ENCODE data around the gene ABITRAM.
"Not testable (repeated sequence)": the region's sequence is repeated elsewhere in the genome, so short reads cannot be mapped to it uniquely, and the experiment has no call there.

ABITRAM gene

DNA sequence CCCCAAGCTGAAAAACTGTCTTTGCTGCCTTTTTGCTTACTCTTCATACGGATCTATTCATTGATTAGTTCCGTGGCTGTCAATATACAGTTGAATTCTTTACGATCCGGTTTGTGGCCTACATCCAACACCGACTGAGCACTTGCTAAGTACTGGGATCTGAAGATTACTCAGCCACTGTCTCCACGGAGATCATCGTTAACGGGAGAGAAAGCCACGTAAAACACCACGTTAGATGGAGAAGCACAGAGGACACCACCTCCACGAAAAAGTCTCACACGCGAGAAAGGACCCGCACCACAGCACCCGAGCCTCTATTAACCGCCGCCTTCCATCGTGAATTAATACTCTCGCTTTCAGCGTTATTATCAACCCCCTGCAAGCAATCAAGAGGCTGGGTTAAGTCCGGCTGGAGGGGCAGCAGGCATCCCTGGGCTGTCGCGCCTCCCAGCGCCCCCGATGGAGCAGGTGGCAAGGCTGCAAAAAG, 926 bp upstream of the ABITRAM start:
- DNase-seq (ENCODE audit: low read depth): peak; percentile 5

DNA sequence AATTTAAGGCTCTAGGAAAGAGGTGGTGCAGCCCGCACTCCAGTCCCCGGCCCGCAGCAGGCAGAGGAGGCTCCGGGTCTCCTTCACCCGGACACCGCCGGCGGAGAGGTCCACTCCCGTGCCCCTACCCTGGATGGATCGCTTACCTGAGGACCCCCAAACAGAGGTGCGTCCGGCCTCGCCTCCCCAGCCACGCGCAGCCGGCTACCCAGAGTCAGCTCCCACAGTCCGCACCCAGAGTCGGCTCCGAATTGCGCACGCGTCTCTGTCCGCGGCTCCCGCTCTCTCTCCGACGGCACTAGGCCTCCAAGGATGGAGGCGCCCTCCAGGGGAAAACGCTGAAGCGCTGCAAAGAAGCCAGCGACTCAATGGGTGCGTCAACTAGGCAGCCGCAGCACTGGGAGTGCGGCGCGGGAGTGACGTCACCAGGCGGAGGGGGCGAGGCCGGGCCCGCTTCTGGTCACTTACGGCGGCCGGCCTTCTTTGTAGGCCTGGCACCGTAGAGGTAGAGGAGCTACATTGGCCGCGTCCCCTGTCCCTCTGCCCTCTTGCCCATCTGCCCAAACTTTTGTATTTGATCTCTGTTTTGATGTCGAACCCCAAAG, 380 bp upstream of the ABITRAM start, which contains the start of gene ELP1:
Gene ELP1, minus strand, starts transcription at position 407 of the 605 bp plus-strand sequence. CDS start 2,978 bp downstream, outside the sequence.
- peak; percentile 92 for DNase-seq (ENCODE audit: low read depth)

DNA sequence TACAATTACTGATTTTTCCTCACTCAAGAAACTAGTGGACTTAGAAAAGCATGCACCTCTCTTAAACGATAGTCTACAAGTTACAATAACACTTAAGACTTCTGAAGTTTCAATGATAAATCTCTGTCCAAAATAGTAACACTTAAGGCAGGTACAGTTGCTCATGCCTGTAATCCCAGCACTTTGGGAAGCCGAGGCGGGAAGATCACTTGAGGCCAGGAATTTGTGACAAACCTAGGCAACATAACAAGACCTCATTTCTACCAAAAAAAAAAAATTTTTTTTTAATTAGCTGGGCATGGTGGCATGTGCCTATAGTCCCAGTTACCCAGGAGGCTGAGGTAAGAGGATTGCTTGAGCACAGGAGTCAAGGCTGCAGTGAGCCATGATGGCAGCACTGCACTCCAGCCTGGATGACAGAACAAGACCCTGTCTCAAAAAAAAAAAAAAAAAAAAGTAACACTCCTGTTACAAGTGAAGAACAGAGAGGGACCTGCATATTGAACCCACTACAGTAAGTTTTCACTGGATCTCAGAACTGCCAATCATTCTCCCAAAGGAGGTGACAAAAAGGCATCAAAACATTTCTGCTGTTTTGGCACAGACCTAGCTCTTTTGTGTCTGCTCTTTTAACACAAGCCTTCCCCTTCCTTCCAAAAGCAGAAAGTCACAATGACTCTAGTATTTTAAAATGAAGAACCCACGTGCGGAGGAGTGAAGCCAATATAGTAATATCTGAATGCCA, 3.5 kb downstream of the ABITRAM start:
- no peak for DNase-seq (ENCODE audit: low read depth)

DNA sequence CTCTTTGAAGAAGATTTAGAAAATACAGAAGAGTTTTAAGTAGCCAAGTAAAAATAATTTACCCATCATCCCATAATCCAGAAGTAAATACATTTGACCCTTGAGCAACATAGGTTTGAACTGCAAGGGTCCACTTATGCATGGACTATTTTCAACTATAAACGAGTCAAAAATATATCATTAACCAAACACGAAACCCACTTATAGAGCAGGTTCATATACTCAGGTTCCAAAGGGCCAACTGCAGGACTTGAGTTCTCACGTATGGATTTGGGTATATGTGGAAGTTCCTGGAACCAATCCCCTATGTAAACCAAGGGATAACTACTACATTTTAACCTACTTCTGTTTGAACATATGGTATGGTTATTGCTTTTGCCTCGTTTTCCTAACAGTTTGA, 5.8 kb downstream of the ABITRAM start:
- DNase-seq (ENCODE audit: low read depth): no peak

DNA sequence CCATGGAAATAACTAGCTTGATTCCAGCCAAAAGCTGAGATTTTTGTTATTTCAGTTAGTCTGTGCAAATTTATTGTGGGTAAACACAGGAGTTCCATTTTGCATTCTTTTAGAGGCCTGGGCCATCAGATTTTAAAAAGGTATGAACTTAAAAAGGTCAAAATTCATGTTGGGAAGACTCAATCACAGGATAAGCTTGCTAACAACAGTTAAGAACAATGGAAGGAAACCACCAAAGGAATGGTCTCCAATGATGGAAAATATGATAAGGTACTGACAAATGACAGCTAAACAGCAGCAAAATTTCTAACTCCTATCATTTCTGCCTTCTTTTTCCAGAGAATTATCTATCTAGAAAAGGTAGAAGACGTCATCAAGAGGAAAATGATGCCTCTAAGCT, 16.0 kb downstream of the ABITRAM start:
- DNase-seq (ENCODE audit: low read depth): no peak

DNA sequence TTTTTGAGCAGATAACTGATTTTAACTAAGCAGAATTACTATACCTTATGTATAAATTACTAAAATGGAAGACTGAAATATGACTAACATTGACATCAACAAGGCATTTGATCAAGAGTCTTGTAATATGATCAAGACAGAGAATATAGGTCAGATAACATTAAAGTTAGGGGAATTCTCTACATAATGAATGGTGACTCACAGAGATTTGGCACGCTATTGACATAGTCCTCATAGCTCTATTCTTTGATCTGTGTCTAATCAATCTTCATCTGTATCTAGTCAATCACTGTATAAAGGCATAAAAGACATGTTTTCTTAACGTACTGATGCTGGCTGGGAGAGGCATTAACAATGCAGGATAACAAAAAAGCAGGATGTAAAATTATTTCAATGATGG, 17.4 kb downstream of the ABITRAM start:
- no peak for DNase-seq (ENCODE audit: low read depth)

DNA sequence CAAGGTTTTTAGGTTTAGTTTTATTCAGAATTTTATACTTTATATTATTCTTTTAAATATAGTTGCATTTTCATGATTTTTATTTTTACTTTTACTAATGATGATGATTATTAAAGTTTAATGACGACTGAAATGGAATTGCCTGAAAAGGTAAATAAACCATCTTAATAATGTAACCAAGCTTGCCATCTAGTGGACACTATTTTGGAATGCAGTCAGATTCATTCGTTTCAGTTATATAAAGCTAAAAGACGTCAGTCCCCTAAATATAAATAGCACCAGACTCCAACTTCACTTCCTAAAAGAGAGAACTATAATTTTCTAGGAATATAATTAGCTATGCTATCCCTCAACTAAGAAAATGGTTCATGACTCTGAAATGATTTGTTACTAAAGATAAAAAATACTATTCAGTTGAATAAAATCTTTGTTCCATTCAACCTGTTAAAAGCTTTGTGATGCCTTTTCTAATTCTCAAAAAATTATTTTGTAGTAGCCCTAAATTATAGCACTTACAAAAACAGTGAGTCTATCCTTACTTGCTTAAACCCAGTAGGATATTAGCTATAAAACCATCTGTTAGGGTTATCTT, 19.9 kb downstream of the ABITRAM start:
- DNase-seq (ENCODE audit: low read depth): peak; percentile 50

DNA sequence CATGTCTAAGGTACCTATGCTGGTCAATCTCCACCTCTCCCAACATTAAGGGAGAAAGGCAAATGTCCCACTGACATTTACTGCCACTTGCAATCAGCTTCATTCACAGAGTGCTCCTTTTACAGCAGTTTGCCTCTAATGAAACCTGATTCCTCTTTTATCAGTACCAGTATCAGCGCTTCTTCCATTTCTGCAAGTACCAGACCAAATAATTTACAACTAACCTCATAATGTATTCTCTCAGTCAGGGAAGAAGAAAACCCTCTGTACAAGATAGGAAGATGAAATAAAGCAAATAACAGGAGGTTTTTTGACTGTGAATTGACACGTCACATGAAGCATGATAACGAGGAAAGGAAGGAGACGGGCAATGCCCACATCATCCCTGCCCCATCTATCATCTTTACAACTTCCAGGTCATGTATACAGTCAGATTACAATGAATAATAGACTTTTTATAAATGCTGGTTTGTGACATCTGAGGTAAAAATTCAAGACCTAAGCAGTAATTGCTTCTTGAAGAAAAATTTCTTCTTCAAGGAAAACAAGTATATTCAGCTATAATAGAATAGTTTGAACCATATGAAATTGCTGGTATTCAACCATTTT, 21.9 kb downstream of the ABITRAM start:
- no peak for DNase-seq (ENCODE audit: low read depth)

DNA sequence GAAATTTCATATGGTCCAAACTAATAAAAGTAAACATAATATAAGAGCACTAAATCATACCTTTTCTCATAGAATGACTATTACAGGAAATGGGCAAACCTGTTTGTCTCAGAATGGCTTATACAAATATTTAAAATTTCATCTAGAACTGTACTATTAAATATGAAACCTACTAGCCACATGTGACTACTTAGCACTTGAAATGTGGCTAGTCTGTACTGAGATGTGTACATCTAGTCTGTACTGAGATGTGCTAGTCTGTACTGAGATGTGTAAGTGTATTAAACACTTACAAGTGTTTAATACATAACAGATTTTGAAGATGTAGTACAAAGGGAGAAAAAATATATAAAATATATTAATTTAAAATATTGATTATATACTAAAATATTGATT, 22.4 kb downstream of the ABITRAM start:
- DNase-seq (ENCODE audit: low read depth): no peak

DNA sequence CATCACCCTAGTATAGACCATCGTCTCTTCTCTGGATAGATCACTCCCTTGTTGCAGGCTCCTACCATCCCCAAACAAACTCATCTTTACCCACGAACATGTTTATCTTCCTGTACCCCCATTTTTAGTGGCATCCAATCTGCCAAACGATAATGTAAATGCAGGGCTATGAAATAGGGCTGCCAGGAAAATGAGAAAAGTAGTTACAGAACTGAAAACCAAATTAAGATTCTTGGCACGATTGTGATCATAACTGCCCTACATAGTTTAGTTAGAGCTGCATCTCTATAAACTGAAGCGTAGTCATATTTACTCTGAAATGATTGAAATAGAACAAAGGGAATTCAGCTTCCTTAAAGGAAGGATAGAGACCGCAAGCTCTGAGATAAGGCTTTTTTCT, 26.1 kb downstream of the ABITRAM start:
- no peak for DNase-seq (ENCODE audit: low read depth)

DNA sequence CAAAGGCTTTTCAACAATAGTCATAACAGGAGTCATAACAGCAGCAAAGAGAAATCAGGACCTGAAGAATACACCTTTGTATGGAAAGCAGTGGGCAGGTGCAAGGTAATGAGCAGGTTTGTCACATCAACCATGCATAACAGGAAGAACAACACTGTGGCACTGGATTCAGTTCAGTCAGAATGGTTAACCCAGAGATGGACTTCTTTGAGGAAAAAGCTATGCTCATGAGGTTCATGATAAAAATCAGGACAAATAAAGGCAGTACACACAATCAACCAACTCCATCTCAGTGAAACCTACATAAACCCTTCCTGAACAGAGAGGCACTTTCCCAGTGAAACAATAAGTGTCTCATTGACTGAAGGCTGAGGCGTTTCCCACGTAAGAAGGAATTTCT, 27.0 kb downstream of the ABITRAM start:
- DNase-seq (ENCODE audit: low read depth): no peak

DNA sequence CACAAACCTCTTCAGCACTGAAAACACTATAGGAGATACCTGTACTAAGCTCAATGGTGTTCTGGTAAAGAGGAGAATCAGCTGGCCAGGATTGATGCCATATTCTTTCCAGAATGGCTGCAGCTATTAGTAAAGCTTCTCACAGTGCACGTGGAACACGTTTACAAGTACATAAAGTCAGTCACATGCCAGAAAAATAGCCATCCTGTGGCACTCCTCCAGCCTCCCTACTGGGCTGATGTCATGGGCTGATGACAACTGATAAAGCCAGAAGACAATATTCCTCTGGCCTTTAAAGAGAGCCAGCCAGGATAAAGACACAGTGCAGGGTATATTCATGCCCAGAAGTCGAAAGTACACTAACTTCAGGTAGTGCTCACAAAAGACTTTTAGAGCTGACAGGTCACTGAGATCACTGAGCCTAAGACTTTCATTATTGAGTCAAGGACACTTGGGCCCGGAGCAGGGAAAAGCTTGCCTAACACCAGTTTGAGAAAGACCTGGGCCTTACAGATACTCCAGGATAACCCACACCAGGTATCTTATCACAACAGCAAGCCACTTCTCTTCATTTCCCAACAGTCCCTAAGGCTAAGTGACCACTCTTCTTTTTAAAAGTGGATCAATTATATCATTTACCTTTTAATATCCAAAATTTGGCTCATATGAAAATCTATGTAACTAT, 29.4 kb downstream of the ABITRAM start:
- no peak for DNase-seq (ENCODE audit: low read depth)

DNA sequence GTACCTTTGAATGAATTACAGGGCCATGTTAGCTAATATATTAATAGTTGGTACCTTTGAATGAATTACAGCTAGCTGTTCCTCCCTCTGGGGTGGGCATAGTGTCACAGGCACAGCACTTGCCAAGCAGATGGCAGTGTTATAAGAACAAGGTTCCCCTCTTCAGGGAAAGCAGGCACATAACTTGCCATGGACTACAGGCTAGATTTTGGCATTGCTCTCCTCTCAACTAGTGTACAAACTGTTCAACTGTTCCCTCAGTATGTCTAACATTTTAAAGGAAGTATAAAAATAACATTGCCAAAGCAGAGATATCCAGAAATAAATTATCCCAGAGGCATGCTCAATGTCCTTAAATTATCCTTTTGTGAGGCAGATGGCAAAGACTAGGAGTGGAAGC, 33.7 kb downstream of the ABITRAM start:
- DNase-seq (ENCODE audit: low read depth): no peak

DNA sequence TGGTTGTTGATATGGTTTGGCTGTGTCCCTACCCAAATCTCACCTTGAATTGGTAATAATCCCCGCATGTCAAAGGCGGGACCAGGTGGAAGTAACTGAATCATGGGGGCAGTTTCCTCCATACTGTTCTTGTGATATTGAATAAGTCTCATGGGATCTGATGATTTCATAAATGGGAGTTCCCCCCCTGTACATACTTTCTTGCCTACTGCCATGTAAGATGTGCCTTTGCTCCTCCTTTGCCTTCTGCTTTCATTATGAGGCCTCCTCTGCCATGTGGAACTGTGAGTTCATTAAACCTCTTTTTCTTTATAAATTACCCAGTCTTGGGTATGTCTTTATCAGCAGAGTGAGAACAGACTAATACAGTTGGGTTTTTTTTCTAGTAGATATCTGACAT, 37.2 kb downstream of the ABITRAM start:
- not testable (repeated sequence) for DNase-seq (ENCODE audit: low read depth)

DNA sequence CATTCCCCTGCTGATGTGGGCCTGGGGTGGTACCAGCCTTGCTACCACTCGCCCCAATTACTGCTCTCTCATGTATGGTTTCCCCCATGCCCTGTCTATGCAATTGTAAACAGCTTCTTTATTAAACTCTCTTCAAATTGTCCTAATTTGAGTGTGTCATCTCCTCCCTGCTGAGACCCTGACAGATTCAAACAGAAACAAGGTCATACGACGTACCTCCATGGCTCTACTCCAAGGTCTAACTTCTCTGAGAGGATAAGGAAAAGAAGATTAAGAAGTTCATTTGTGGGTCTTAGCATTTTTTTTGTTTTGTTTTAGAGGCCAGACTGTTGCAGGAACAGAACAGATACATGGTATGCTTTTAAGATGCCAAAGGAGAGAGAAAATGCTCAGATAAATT, 38.0 kb downstream of the ABITRAM start:
- no peak for DNase-seq (ENCODE audit: low read depth)

DNA sequence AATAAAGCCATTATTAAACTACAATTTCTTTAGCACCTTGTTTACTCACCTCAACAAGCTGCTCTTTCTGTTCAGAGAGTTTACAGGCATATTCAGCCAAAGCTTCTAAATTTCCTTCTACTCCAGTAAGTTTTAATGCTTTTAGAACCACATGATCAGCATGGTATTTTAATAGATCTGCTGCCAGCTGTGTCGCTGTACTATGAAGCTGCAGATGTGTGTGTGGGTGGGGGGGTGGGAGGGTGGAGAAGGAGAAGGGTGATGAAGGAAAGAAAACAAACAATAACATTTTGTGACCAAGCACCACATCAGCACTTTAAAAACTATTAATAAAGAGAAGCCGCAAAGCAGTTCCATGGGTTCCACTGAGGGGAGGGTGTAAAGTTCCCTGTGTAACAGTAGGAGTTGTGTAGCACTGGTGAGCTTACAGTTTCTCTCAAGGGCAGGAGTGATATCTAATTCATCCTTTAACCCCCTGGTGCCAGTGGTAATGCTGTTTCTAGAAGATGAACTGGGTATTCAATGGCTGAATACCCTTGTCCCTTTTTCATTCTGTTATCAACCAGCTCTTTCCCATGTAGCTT, 38.5 kb downstream of the ABITRAM start:
- peak; percentile 39 for DNase-seq (ENCODE audit: low read depth)

DNA sequence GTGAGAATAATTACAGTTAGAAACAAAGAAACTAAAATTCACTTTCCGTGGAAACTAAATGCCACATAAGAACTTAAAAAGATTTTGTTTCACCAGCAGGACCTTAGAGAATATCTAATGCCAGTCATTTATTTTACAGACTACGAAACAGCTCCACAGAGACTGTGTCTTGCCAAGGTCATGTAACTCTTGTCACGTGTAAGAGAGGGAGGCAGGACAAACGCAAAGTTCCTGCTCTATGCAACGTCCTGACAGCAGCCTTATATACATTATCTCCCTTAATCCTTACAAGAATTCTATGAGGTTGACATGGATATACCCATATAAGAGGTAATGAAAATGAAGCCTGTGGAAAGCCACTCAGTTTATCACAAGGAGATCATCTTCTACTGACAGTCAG, 39.7 kb downstream of the ABITRAM start:
- DNase-seq (ENCODE audit: low read depth): peak; percentile 18

DNA sequence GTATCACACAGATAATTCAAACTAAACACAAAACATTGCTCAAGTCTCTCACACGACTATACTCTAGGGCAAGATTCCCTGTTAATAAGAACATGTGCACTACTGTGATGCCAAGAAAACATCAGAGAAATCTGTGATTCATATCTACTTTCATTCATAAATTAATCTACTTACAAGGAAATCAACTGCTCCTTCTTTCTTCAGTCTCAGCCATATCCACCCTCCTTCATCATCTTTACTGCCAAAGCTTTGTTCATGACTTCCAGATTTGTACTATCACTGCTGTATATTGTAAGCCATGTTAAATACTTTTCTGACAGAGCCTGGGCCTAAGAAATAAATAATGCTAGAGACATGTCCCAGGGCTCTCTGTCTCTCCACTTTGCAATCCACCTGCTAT, 44.0 kb downstream of the ABITRAM start:
- peak; percentile 74 for DNase-seq (ENCODE audit: low read depth)

DNA sequence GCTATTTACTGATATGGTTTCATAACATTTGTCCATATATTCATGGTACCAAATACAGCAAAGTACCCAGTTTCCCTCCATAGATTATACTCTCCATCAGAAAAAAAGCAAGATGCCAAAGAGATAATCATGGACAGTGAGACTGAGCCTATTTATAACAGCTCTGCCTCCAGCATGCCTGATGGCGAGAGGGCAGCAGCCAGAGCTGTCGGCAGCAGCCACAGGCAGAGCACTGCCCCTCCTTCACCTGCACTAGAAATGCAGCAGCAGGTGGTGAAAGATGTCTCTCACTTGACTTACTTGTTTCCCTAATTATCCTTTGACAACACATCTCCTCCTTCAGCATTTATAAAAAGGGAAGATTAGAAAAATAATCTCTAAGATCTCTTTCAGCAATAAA, 46.7 kb downstream of the ABITRAM start:
- no peak for DNase-seq (ENCODE audit: low read depth)

DNA sequence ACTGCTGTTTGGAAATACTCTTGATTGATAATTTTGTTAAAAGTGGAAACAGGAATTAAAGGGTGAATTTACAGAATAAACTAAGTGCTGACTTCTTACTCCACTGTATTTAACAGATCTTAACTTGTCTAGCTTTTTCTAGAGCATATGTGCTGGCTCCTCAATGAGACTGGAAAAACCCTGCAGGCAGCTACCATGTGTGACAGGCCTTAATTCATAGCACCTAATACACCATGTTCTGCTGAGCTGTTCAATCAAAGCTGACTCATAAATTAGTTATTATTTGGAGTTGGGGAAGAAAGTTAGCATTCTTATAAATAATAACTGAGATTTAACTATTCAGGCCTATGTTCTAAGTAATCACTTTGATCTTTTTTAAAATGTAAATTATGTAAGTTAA, 49.7 kb downstream of the ABITRAM start:
- no peak for DNase-seq (ENCODE audit: low read depth)
